GM12874 (cell line): ENCODE measurements around the gene GAR1.

Experiments used
- CTCF ChIP-seq: IDR thresholded peaks from 2 replicates; pipeline ENCODE4 v1.5.1; 2011; ENCODE audit warnings: low read depth, mild to moderate bottlenecking, control low read depth, low read length, moderate library complexity; ENCODE audit not compliant: insufficient read depth

The GAR1 gene

GRCh38 chr4:109872065-109872464 lies 56.5 kb downstream of the GAR1 start:
- TF ChIP-seq CTCF = no peak

- TF ChIP-seq CTCF = no peak
Observed at GRCh38 chr4:109872950-109873656, 57.5 kb downstream of the GAR1 start.

GRCh38 chr4:109873791-109874514 lies 58.4 kb downstream of the GAR1 start:
- no peak for TF ChIP-seq CTCF
